ENCODE measurements around the gene THAP2.
A peak's percentile ranks its signal among the peaks of the same experiment; 100 is the strongest.
"Not testable (repeated sequence)": the region's sequence is repeated elsewhere in the genome, so short reads cannot be mapped to it uniquely, and the experiment has no call there.

The THAP2 gene

DNA sequence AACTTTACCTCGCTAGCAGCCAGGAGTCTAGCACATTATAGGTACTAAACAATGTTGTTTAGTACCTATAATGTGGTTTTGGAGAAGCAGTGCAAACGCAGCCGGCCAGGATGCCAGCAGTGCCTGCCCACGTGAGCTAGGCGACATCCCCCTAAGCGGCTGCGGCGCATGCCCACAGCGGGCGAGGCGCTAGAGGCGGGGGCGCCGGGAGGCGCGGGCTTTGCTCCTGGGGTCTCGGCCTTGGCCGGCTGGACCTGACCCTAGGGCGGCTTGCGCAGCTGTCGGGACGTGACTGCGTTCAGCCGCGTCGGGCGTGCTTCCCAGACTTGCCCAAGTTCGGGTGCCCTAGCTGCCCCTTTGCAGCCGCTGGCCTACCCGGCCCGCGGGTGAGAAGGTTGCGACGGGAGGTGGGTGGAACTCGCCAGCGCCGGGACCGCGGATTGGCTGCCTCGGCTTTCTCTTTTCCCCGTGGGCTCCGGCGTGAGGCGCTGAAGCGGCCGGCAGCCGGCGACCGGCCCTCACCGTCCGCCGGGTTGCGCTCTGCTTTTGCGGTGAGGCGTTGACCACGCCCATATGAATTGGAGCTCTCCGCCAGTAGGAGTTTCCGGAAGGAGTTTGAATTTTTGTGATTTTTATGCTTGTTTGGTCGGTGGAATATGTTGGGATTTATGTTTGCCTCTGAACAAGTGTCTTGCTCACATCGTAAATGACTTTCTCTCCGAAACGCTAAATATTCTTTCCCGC is 22.0 kb downstream of the THAP2 start, which contains the start of gene TMEM19:
TMEM19 (plus strand) TSS at position 169 of the 744 bp plus-strand sequence. CDS start 599 bp downstream, outside the sequence.
- peak within 1 kb of the TSS; percentile 61 for H3K4me3 ChIP-seq (ENCODE audit: low read length)
- no peak within 1 kb of the TSS for H2BK120ac ChIP-seq (ENCODE audit: low read depth, low read length)
- no peak within 1 kb of the TSS for H3K4ac ChIP-seq (ENCODE audit: low read depth, low read length)
- peak within 1 kb of the TSS; percentile 96 for H3K56ac ChIP-seq (ENCODE audit: low read length)
- peak within 1 kb of the TSS; percentile 53 for H3K4me2 ChIP-seq (ENCODE audit: low read length)
- H4K8ac ChIP-seq (ENCODE audit: low read depth, low read length): no peak within 1 kb of the TSS
- no peak within 1 kb of the TSS for H2BK15ac ChIP-seq (replicated peaks; ENCODE audit: low read depth)
- no peaks in the 10 kb centered on the region for H3K4me1 ChIP-seq (ENCODE audit: control insufficient read depth, low read depth, low read length)
- H3K79me1 ChIP-seq (ENCODE audit: low read length): no peaks in the 10 kb centered on the region
- DNase-seq: peak; percentile 91
- no peak within 1 kb of the TSS for H3K23ac ChIP-seq (ENCODE audit: low read length)
- H3K27ac ChIP-seq (ENCODE audit: low read depth, low read length): peak within 1 kb of the TSS; percentile 96
- peak within 1 kb of the TSS; percentile 83 for H2BK5ac ChIP-seq (ENCODE audit: low read length)
- peak within 1 kb of the TSS; percentile 89 for H3K9ac ChIP-seq (ENCODE audit: low read length)
- peak within 1 kb of the TSS; percentile 98 for H3K18ac ChIP-seq (ENCODE audit: low read length)
- H3K27me3 ChIP-seq (ENCODE audit: insufficient read depth, low read length, poor library complexity): no peaks in the 10 kb centered on the region
- H3K79me2 ChIP-seq (ENCODE audit: control insufficient read depth, insufficient read depth, low read length): no peaks in the 10 kb centered on the region
- no peaks in the 10 kb centered on the region for H3K36me3 ChIP-seq (ENCODE audit: control insufficient read depth, insufficient read depth, low read length)
- H2AK5ac ChIP-seq (ENCODE audit: low read length): no peak within 1 kb of the TSS
- H4K5ac ChIP-seq (ENCODE audit: low read length): no peak within 1 kb of the TSS
- no CpG with 5 or more reads among the region's 63 CpGs for WGBS (ENCODE audit: extremely low coverage, insufficient coverage, low lambda C conversion rate)

DNA sequence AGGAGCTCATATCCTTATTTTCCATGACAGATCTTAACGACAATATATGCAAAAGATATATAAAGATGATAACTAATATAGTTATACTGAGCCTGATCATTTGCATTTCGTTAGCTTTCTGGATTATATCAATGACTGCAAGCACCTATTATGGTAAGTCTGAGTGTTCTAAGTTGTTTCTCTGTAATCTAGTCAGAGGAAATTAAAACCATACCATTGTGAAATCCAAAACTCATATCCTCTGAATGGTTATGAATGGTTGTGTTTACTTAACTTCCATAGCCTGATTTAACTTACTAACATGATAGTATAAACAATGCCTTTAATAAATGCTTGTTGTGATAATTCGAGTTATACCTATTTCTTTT is 22.5 kb downstream of the THAP2 start:
- no peak overlapping the region for H3K4ac ChIP-seq (ENCODE audit: low read depth, low read length)
- no peaks in the 10 kb centered on the region for H3K4me1 ChIP-seq (ENCODE audit: control insufficient read depth, low read depth, low read length)
- H3K9ac ChIP-seq (ENCODE audit: low read length): peak overlapping the region; percentile 68
- H3K4me3 ChIP-seq (ENCODE audit: low read length): peak overlapping the region; percentile 61
- no peak overlapping the region for H3K18ac ChIP-seq (ENCODE audit: low read length)
- H4K5ac ChIP-seq (ENCODE audit: low read length): no peak overlapping the region
- no peak overlapping the region for H2BK120ac ChIP-seq (ENCODE audit: low read depth, low read length)
- H3K56ac ChIP-seq (ENCODE audit: low read length): peak overlapping the region; percentile 73
- no peaks in the 10 kb centered on the region for H3K79me1 ChIP-seq (ENCODE audit: low read length)
- no peaks in the 10 kb centered on the region for H3K79me2 ChIP-seq (ENCODE audit: control insufficient read depth, insufficient read depth, low read length)
- H2BK15ac ChIP-seq (replicated peaks; ENCODE audit: low read depth): no peak overlapping the region
- H2BK5ac ChIP-seq (ENCODE audit: low read length): no peak overlapping the region
- H3K4me2 ChIP-seq (ENCODE audit: low read length): peak overlapping the region; percentile 44
- H3K23ac ChIP-seq (ENCODE audit: low read length): no peak overlapping the region
- no peak overlapping the region for H2AK5ac ChIP-seq (ENCODE audit: low read length)
- H4K8ac ChIP-seq (ENCODE audit: low read depth, low read length): no peak overlapping the region
- no CpG with 5 or more reads among the region's 3 CpGs for WGBS (ENCODE audit: extremely low coverage, insufficient coverage, low lambda C conversion rate)
- H3K27me3 ChIP-seq (ENCODE audit: insufficient read depth, low read length, poor library complexity): no peaks in the 10 kb centered on the region
- no peak overlapping the region for H3K27ac ChIP-seq (ENCODE audit: low read depth, low read length)
- DNase-seq: no peak
- H3K36me3 ChIP-seq (ENCODE audit: control insufficient read depth, insufficient read depth, low read length): no peaks in the 10 kb centered on the region

DNA sequence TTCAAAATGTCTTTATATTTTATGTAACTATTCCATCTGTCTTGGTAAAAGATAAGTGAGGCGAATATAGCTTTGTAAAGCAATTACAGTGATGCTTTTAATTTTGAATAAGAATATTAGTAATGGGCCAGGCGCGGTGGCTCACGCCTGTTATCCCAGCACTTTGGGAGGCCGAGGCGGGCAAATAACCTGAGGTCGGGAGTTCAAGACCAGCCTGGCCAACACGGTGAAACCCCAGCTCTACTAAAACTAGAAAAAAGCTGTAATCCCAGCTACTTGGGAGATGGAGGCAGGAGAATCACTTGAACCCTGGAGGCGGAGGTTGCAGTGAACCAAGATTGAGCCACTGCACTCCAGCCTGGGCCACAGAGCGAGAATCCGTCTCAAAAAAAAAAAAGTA is 23.1 kb downstream of the THAP2 start:
- not testable (repeated sequence) for H3K4me2 ChIP-seq (ENCODE audit: low read length); H2BK5ac ChIP-seq (ENCODE audit: low read length); H3K18ac ChIP-seq (ENCODE audit: low read length); H2BK15ac ChIP-seq (replicated peaks; ENCODE audit: low read depth); DNase-seq; H3K79me1 ChIP-seq (ENCODE audit: low read length); H3K4me3 ChIP-seq (ENCODE audit: low read length); H3K23ac ChIP-seq (ENCODE audit: low read length); H2AK5ac ChIP-seq (ENCODE audit: low read length); H4K8ac ChIP-seq (ENCODE audit: low read depth, low read length); H3K4ac ChIP-seq (ENCODE audit: low read depth, low read length); H3K9ac ChIP-seq (ENCODE audit: low read length); H3K27ac ChIP-seq (ENCODE audit: low read depth, low read length); H3K56ac ChIP-seq (ENCODE audit: low read length); H2BK120ac ChIP-seq (ENCODE audit: low read depth, low read length); H3K36me3 ChIP-seq (ENCODE audit: control insufficient read depth, insufficient read depth, low read length); H3K4me1 ChIP-seq (ENCODE audit: control insufficient read depth, low read depth, low read length); H3K27me3 ChIP-seq (ENCODE audit: insufficient read depth, low read length, poor library complexity); H3K79me2 ChIP-seq (ENCODE audit: control insufficient read depth, insufficient read depth, low read length); H4K5ac ChIP-seq (ENCODE audit: low read length)
- no CpG with 5 or more reads among the region's 11 CpGs for WGBS (ENCODE audit: extremely low coverage, insufficient coverage, low lambda C conversion rate)

DNA sequence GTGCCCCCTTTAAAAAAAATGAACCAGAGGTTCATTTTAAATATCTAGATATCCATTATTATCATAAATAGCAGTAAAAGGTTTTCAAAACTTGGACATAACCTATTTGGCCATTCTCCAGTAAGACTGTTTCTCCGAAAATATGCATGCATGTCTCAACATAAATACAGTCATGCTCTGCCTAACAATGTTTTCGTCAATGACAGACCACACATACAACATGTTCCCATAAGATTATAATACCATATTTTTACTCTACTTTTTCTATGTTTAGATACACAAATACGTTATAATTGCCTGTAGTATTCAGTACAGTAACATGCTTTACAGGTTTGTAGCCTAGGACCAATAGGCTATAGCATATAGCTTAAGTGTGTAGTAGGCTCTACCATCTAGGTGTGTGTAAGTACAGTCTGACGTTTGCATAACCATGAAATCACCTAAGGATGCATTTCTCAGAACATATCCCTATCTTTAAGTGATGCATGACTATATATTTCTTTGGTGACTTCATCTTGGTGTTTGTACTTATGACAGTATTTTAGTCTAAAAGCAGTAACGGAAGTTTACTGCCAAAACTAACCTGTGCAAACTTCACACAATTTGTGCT is 25.0 kb downstream of the THAP2 start:
- H2BK15ac ChIP-seq (replicated peaks; ENCODE audit: low read depth): no peak overlapping the region
- H3K27ac ChIP-seq (ENCODE audit: low read depth, low read length): no peak overlapping the region
- H2BK120ac ChIP-seq (ENCODE audit: low read depth, low read length): no peak overlapping the region
- H3K79me2 ChIP-seq (ENCODE audit: control insufficient read depth, insufficient read depth, low read length): no peaks in the 10 kb centered on the region
- no peak overlapping the region for H2BK5ac ChIP-seq (ENCODE audit: low read length)
- H3K56ac ChIP-seq (ENCODE audit: low read length): no peak overlapping the region
- H4K5ac ChIP-seq (ENCODE audit: low read length): no peak overlapping the region
- H3K18ac ChIP-seq (ENCODE audit: low read length): no peak overlapping the region
- H3K79me1 ChIP-seq (ENCODE audit: low read length): no peaks in the 10 kb centered on the region
- H3K4me2 ChIP-seq (ENCODE audit: low read length): no peak overlapping the region
- no peaks in the 10 kb centered on the region for H3K27me3 ChIP-seq (ENCODE audit: insufficient read depth, low read length, poor library complexity)
- no peak overlapping the region for H3K23ac ChIP-seq (ENCODE audit: low read length)
- no CpG with 5 or more reads among the region's 5 CpGs for WGBS (ENCODE audit: extremely low coverage, insufficient coverage, low lambda C conversion rate)
- no peak for DNase-seq
- no peak overlapping the region for H3K4ac ChIP-seq (ENCODE audit: low read depth, low read length)
- no peak overlapping the region for H3K4me3 ChIP-seq (ENCODE audit: low read length)
- no peaks in the 10 kb centered on the region for H3K36me3 ChIP-seq (ENCODE audit: control insufficient read depth, insufficient read depth, low read length)
- H3K9ac ChIP-seq (ENCODE audit: low read length): no peak overlapping the region
- H4K8ac ChIP-seq (ENCODE audit: low read depth, low read length): no peak overlapping the region
- no peak overlapping the region for H2AK5ac ChIP-seq (ENCODE audit: low read length)
- no peaks in the 10 kb centered on the region for H3K4me1 ChIP-seq (ENCODE audit: control insufficient read depth, low read depth, low read length)

DNA sequence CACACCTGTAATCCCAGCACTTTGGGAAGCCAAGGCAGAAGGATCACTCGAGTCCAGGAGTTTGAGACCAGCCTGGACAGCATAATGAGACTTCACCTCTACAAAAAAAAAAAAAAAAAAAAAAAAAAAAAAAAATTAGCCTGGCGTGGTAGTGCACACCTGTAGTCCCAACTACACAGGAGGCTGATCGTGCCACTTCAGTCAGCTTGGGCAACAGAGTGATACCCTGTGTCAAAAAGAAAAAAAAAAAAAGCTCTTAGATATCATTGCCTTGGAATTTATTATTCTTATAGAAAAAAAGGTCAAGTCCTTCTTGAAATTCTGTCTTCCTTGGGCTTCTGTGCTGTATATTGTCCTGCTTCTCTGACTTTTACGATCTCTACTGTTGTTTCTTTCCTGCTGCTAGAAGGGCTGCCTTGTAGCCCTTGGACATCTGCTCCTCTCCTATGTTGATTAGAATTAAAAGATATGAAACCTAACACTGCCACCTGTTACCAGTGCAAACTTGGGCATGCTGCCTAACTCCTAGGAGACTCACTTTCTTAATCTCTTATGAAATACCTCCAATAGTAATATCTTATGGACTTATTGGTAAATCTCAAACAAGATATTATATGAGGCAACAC is 27.5 kb downstream of the THAP2 start:
- Histone ChIP-seq H3K4me1 (ENCODE audit: control insufficient read depth, low read depth, low read length) (no peaks in the 10 kb centered on the region), H4K8ac (ENCODE audit: low read depth, low read length) (no peak overlapping the region), H2BK120ac (ENCODE audit: low read depth, low read length) (no peak overlapping the region), H3K18ac (ENCODE audit: low read length) (no peak overlapping the region), H3K36me3 (ENCODE audit: control insufficient read depth, insufficient read depth, low read length) (no peaks in the 10 kb centered on the region), H3K4me3 (ENCODE audit: low read length) (no peak overlapping the region), H3K23ac (ENCODE audit: low read length) (no peak overlapping the region), H3K79me2 (ENCODE audit: control insufficient read depth, insufficient read depth, low read length) (no peaks in the 10 kb centered on the region), H3K4me2 (ENCODE audit: low read length) (no peak overlapping the region), H2BK15ac (replicated peaks; ENCODE audit: low read depth) (no peak overlapping the region), H3K4ac (ENCODE audit: low read depth, low read length) (no peak overlapping the region), H2AK5ac (ENCODE audit: low read length) (no peak overlapping the region), H3K27me3 (ENCODE audit: insufficient read depth, low read length, poor library complexity) (no peaks in the 10 kb centered on the region), H3K27ac (ENCODE audit: low read depth, low read length) (no peak overlapping the region), H2BK5ac (ENCODE audit: low read length) (no peak overlapping the region), H3K79me1 (ENCODE audit: low read length) (no peaks in the 10 kb centered on the region), H4K5ac (ENCODE audit: low read length) (no peak overlapping the region), H3K56ac (ENCODE audit: low read length) (no peak overlapping the region), H3K9ac (ENCODE audit: low read length) (no peak overlapping the region)
- WGBS (ENCODE audit: extremely low coverage, insufficient coverage, low lambda C conversion rate): no CpG with 5 or more reads among the region's 4 CpGs
- DNase-seq: no peak
